Activated CD4-positive, alpha-beta T cell treated with anti-CD3 and anti-CD28 coated beads for 36 hours (primary cell): ENCODE data around the gene DSG2. TPM values are rescaled to one million over a fixed set of nuclear protein-coding genes. Genes with fewer than 3 reads are reported as not detected.
"Not testable (repeated sequence)": the region's sequence is repeated elsewhere in the genome, so short reads cannot be mapped to it uniquely, and the experiment has no call there.

ENCODE experiments used
- ATAC-seq: fragments of 200-7000 bp; cut with Tn5 transposase; one replicate; pipeline ENCODE4 v1.10.0; 2021; ENCODE audit warnings: mild to moderate bottlenecking, moderate library complexity
- CTCF ChIA-PET: fragments of 350-600 bp; sonication (Branson Sonifier 250); formaldehyde crosslinking; loops from one replicate; lab custom pipeline; 2021; ENCODE audit warnings: antibody characterized with exemption; lab: Charles Lee
- POLR2A ChIA-PET: fragments of 350-600 bp; sonication (Branson Sonifier 250); formaldehyde crosslinking; loops from one replicate; lab custom pipeline; 2021; ENCODE audit warnings: antibody characterized with exemption, inconsistent platforms; lab: Charles Lee
- DNase-seq: peaks from one replicate; pipeline ENCODE4 v3.0.0-alpha.2; 2020
- H3K27ac Mint-ChIP-seq: one replicate; pipeline ENCODE4 v1.8.0; 2021; ENCODE audit warnings: mixed read lengths
- H3K27me3 Mint-ChIP-seq: one replicate; pipeline ENCODE4 v1.8.0; 2021; ENCODE audit warnings: mixed read lengths
- H3K36me3 Mint-ChIP-seq: one replicate; pipeline ENCODE4 v1.8.0; 2021; ENCODE audit warnings: low read depth, mixed read lengths
- H3K4me1 Mint-ChIP-seq: one replicate; pipeline ENCODE4 v1.8.0; 2021; ENCODE audit warnings: mixed read lengths
- H3K4me3 Mint-ChIP-seq: one replicate; pipeline ENCODE4 v1.8.0; 2021; ENCODE audit warnings: mild to moderate bottlenecking, moderate library complexity, mixed read lengths
- H3K9me3 Mint-ChIP-seq: one replicate; pipeline ENCODE4 v1.8.0; 2021; ENCODE audit warnings: low read depth, mixed read lengths
- intact Hi-C, 2 experiments: fragments of 100-400 bp; cut with DNase I in 1 of 2; cut with micrococcal nuclease in 1 of 2; formaldehyde crosslinking; loops; one replicate each; pipeline versions ENCODE4 v1.14.2 to v1.15.1; 2022 to 2024; cut with DNase I, micrococcal nuclease
- total RNA-seq, 2 experiments: library from RNA; stranded (reverse); gene quantifications; one replicate each; pipeline ENCODE4 v1.2.3, GENCODE V29; 2021

Gene DSG2
- total RNA-seq, 2 experiments from 2014 or later, result 1.1 to 1.3 TPM

GRCh38 chr18:31490387-31490786 is 7.6 kb upstream of the DSG2 start:
- ChIA-PET POLR2A (no interaction called here), CTCF (interaction anchor here (1.1 kb wide), 1 partner anchor 52 kb away, joined by 3 read pairs; no protein-coding TSS in a partner anchor)
- ATAC-seq (peak; percentile 95), DNase-seq (peak; percentile 33)
- Mint-ChIP-seq H3K36me3 (no peaks in the 10 kb centered on the region), H3K9me3 (no peaks in the 10 kb centered on the region), H3K4me3 (no peak overlapping the region), H3K27me3 (peaks cover 15% of the 10 kb centered on the region), H3K27ac (no peak overlapping the region), H3K4me1 (peaks cover 9% of the 10 kb centered on the region)
- intact Hi-C loops, result loop anchor here in 1 of 2 experiments (2.0 kb wide), 1 partner anchor 168 kb away; no protein-coding TSS in a partner anchor

- Mint-ChIP-seq H3K36me3 (no peaks in the 10 kb centered on the region), H3K4me3 (no peak overlapping the region), H3K27me3 (peaks cover 18% of the 10 kb centered on the region), H3K9me3 (no peaks in the 10 kb centered on the region), H3K4me1 (peaks cover 9% of the 10 kb centered on the region), H3K27ac (no peak overlapping the region)
- ATAC-seq (no peak), DNase-seq (no peak)
- intact Hi-C loops, result loop anchor here in 1 of 2 experiments (2.0 kb wide), 1 partner anchor 168 kb away; no protein-coding TSS in a partner anchor
- POLR2A ChIA-PET, result no interaction called here
- CTCF ChIA-PET, result interaction anchor here (1.1 kb wide), 1 partner anchor 52 kb away, joined by 3 read pairs; no protein-coding TSS in a partner anchor
Observed at GRCh38 chr18:31490833-31491232, 7.1 kb upstream of the DSG2 start.

GRCh38 chr18:31491586-31491985 is 6.4 kb upstream of the DSG2 start:
- H3K4me1 Mint-ChIP-seq, result peaks cover 9% of the 10 kb centered on the region
- no peaks in the 10 kb centered on the region for H3K9me3 Mint-ChIP-seq
- H3K36me3 Mint-ChIP-seq, result no peaks in the 10 kb centered on the region
- ATAC-seq (no peak), DNase-seq (no peak)
- H3K27ac Mint-ChIP-seq, result no peak overlapping the region
- ChIA-PET POLR2A (no interaction called here), CTCF (no interaction called here)
- H3K4me3 Mint-ChIP-seq, result no peak overlapping the region
- intact Hi-C loops, result loop anchor here in 1 of 2 experiments (2.0 kb wide), 1 partner anchor 167 kb away; no protein-coding TSS in a partner anchor
- peaks cover 18% of the 10 kb centered on the region for H3K27me3 Mint-ChIP-seq

GRCh38 chr18:31492671-31493070 is 5.3 kb upstream of the DSG2 start:
- no peak for ATAC-seq
- Mint-ChIP-seq H3K27me3 (peaks cover 21% of the 10 kb centered on the region), H3K9me3 (no peaks in the 10 kb centered on the region), H3K4me3 (no peak overlapping the region), H3K36me3 (no peaks in the 10 kb centered on the region), H3K27ac (no peak overlapping the region), H3K4me1 (peaks cover 9% of the 10 kb centered on the region)
- intact Hi-C loops, result no loop called here
- no peak for DNase-seq
- ChIA-PET POLR2A (no interaction called here), CTCF (no interaction called here)

- DNase-seq (no peak), ATAC-seq (no peak)
- peaks cover 21% of the 10 kb centered on the region for H3K27me3 Mint-ChIP-seq
- ChIA-PET POLR2A (no interaction called here), CTCF (no interaction called here)
- no peak overlapping the region for H3K27ac Mint-ChIP-seq
- no peaks in the 10 kb centered on the region for H3K9me3 Mint-ChIP-seq
- H3K4me1 Mint-ChIP-seq, result peaks cover 9% of the 10 kb centered on the region
- no peak overlapping the region for H3K4me3 Mint-ChIP-seq
- no peaks in the 10 kb centered on the region for H3K36me3 Mint-ChIP-seq
- intact Hi-C loops, result no loop called here
Observed at GRCh38 chr18:31493171-31493570, 4.8 kb upstream of the DSG2 start.

GRCh38 chr18:31493941-31494340 is 4.0 kb upstream of the DSG2 start:
- CTCF ChIA-PET, result no interaction called here
- peaks cover 21% of the 10 kb centered on the region for H3K27me3 Mint-ChIP-seq
- no peak for DNase-seq

GRCh38 chr18:31494705-31495244 is 3.2 kb upstream of the DSG2 start:
- H3K36me3 Mint-ChIP-seq, H3K27ac Mint-ChIP-seq, DNase-seq, CTCF ChIA-PET, H3K9me3 Mint-ChIP-seq, intact Hi-C loops, H3K4me3 Mint-ChIP-seq, ATAC-seq, POLR2A ChIA-PET: not testable (repeated sequence)
- H3K4me1 Mint-ChIP-seq, result peaks cover 12% of the 10 kb centered on the region
- H3K27me3 Mint-ChIP-seq, result peaks cover 21% of the 10 kb centered on the region

More at GRCh38 chr18:31493941-31494340, 4.0 kb upstream of the DSG2 start:
- Mint-ChIP-seq H3K9me3 (no peaks in the 10 kb centered on the region), H3K4me3 (no peak overlapping the region), H3K4me1 (peaks cover 13% of the 10 kb centered on the region), H3K36me3 (no peaks in the 10 kb centered on the region), H3K27ac (no peak overlapping the region)
- intact Hi-C loops, result no loop called here
- POLR2A ChIA-PET, result no interaction called here
- ATAC-seq, result no peak

GRCh38 chr18:31497404-31497835 is 557 bp upstream of the DSG2 start:
- POLR2A ChIA-PET, result no interaction called here
- ATAC-seq, result no peak
- Mint-ChIP-seq H3K27ac (no peak overlapping the region), H3K4me3 (no peak overlapping the region), H3K36me3 (no peaks in the 10 kb centered on the region), H3K27me3 (peaks cover 29% of the 10 kb centered on the region), H3K4me1 (peaks cover 5% of the 10 kb centered on the region), H3K9me3 (no peaks in the 10 kb centered on the region)
- CTCF ChIA-PET, result no interaction called here
- no peak for DNase-seq
- intact Hi-C loops, result no loop called here

- no peak for ATAC-seq
- ChIA-PET POLR2A (no interaction called here), CTCF (no interaction called here)
- Mint-ChIP-seq H3K4me1 (peaks cover 5% of the 10 kb centered on the region), H3K27me3 (peaks cover 29% of the 10 kb centered on the region), H3K27ac (peak overlapping the region; percentile 76), H3K36me3 (no peaks in the 10 kb centered on the region), H3K9me3 (no peaks in the 10 kb centered on the region), H3K4me3 (peak overlapping the region; percentile 73)
- intact Hi-C loops, result loop anchor here in 1 of 2 experiments (2.0 kb wide), 1 partner anchor 186 kb away; the partner anchor contains the start of gene B4GALT6
- DNase-seq, result no peak
Observed at GRCh38 chr18:31498574-31499524, 872 bp downstream of the DSG2 start.

GRCh38 chr18:31500051-31500688 is 2.2 kb downstream of the DSG2 start:
- POLR2A ChIA-PET, result no interaction called here
- Mint-ChIP-seq H3K9me3 (no peaks in the 10 kb centered on the region), H3K4me1 (peaks cover 5% of the 10 kb centered on the region), H3K27ac (no peak overlapping the region), H3K4me3 (no peak overlapping the region), H3K36me3 (no peaks in the 10 kb centered on the region), H3K27me3 (peaks cover 28% of the 10 kb centered on the region)
- CTCF ChIA-PET, result no interaction called here
- DNase-seq (no peak), ATAC-seq (no peak)
- intact Hi-C loops, result no loop called here

- no peak overlapping the region for H3K4me3 Mint-ChIP-seq
- no peaks in the 10 kb centered on the region for H3K36me3 Mint-ChIP-seq
- no peak for ATAC-seq
- no peak overlapping the region for H3K27ac Mint-ChIP-seq
- H3K27me3 Mint-ChIP-seq, result peaks cover 17% of the 10 kb centered on the region
- CTCF ChIA-PET, result no interaction called here
- POLR2A ChIA-PET, result no interaction called here
- peaks cover 5% of the 10 kb centered on the region for H3K4me1 Mint-ChIP-seq
- H3K9me3 Mint-ChIP-seq, result no peaks in the 10 kb centered on the region
- intact Hi-C loops, result no loop called here
- no peak for DNase-seq
Observed at GRCh38 chr18:31503011-31503410, 5.0 kb downstream of the DSG2 start.
